ENCODE data around the gene RRP15. TPM values are rescaled to one million over a fixed set of nuclear protein-coding genes. Genes with fewer than 3 reads are reported as not detected.

RRP15 gene
- total RNA-seq, 2 donors from 2014 or later, result 24.9 to 27.3 TPM

DNA sequence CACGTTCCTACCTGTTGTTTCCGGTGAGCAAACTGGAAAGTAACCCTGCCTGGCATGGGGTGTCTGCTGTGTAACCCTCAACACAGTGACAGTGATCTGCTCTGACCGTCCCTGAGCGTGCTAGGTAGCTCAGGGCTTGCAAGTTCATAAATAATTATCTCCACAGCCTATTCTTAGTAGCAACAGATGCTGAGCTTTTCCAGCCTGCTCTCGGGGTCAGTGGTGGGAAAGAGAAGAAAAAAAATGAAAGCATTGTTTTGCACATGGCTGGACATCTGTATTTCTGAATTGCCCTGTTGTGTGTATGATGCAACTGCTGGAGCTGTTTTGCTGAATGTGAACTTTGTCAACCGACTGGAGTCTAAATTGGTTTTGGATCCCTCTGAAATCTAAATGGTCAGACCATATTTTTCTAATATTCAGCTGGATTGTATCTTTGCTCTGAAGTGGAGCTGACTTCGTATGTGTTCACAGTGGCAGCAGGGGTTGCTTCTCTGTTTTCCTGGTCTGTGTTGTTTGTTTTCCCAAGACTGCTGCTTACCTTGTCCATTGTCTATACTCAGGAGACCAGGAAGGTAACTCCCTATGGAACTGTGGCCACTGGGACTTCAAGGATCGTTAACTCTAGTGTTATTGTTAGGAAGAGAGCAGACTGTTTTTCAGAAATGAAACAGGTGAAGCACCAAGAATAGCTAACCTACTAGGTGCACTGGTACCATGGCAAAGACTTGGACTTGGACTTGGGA is 87.0 kb downstream of the RRP15 start:
- Histone ChIP-seq H3K4me3 (ENCODE audit: low read length) (no peak overlapping the region), H3K9ac (ENCODE audit: extremely low read depth, low read length, poor library complexity, severe bottlenecking) (no peak overlapping the region), H3K27ac (ENCODE audit: low read depth, low read length) (peak overlapping the region; percentile 18), H3K9me3 (ENCODE audit: control insufficient read depth, low read length) (no peaks in the 10 kb centered on the region), H3K4me1 (ENCODE audit: control insufficient read depth, insufficient read depth, low read length) (peaks cover 3% of the 10 kb centered on the region), H3K36me3 (ENCODE audit: control insufficient read depth, insufficient read depth, low read length) (no peaks in the 10 kb centered on the region), H3K27me3 (ENCODE audit: control insufficient read depth, insufficient read depth, low read length, poor library complexity, severe bottlenecking) (no peaks in the 10 kb centered on the region)
- TF ChIP-seq, protein P1, sequence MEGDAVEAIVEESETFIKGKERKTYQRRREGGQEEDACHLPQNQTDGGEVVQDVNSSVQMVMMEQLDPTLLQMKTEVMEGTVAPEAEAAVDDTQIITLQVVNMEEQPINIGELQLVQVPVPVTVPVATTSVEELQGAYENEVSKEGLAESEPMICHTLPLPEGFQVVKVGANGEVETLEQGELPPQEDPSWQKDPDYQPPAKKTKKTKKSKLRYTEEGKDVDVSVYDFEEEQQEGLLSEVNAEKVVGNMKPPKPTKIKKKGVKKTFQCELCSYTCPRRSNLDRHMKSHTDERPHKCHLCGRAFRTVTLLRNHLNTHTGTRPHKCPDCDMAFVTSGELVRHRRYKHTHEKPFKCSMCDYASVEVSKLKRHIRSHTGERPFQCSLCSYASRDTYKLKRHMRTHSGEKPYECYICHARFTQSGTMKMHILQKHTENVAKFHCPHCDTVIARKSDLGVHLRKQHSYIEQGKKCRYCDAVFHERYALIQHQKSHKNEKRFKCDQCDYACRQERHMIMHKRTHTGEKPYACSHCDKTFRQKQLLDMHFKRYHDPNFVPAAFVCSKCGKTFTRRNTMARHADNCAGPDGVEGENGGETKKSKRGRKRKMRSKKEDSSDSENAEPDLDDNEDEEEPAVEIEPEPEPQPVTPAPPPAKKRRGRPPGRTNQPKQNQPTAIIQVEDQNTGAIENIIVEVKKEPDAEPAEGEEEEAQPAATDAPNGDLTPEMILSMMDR (conservative IDR thresholded peaks at IDR 0.05), result no peak
- DNase-seq, result no peak
- WGBS, 2 experiments (ENCODE audit: insufficient coverage in 1 of 2, insufficient read length in 1 of 2), result 87 to 93% methylated on average over 5 to 8 of the region's 8 CpGs
- H3K9me3 Mint-ChIP-seq, result no peaks in the 10 kb centered on the region
- no peaks in the 10 kb centered on the region for H3K27me3 Mint-ChIP-seq (ENCODE audit: insufficient read depth)
- no peak overlapping the region for H3K4me3 Mint-ChIP-seq
- no peaks in the 10 kb centered on the region for H3K36me3 Mint-ChIP-seq (ENCODE audit: low read depth)
- H3K27ac Mint-ChIP-seq, result no peak overlapping the region
- H3K4me1 Mint-ChIP-seq, result peaks cover 19% of the 10 kb centered on the region

DNA sequence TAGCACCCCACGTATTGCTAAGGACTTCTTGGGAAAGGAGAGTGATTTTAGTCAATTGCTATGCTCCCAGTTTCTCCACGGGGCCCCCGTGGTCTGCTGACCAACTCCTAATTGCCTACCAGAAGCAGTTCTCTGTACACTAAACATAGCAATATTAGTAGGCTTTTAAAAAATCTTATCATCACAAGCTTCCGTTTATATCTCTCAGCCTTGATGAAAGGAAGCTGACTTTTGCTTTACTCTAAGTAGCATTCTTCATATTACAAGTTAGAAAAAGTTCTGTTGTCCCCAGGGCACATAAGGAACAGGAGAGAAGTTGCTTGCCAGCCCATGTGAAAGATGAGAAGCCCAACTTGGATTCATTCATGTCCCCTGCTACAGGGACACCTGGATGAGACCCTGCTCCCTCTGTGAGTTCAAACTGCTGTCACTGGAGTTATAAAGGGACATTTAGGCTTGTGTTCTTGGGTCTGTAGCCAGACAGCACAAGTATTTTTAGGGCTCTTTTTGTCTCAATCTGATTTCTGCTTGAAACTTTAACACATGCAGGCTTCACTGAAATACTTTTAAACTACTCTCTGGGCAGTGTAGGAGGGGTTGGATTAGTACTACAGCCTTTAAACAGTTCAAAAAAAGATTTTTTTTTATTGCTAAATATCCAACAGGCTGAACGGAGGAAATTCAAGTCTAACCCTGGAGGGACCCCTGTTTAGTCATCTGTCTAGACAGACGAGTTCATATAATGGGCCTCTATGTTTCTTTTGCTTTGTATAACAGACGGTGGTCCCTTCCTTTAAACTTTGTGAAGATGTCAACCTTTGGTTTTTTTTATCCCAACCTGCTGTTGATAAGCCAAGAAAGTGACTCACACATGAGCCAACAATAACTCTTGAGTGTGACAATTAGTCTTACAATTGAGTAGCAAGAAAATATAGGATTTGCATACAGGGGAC is 89.6 kb downstream of the RRP15 start:
- Histone ChIP-seq H3K4me3 (ENCODE audit: low read length) (no peak overlapping the region), H3K9me3 (ENCODE audit: control insufficient read depth, low read length) (no peaks in the 10 kb centered on the region), H3K27me3 (ENCODE audit: control insufficient read depth, insufficient read depth, low read length, poor library complexity, severe bottlenecking) (no peaks in the 10 kb centered on the region), H3K36me3 (ENCODE audit: control insufficient read depth, insufficient read depth, low read length) (no peaks in the 10 kb centered on the region), H3K27ac (ENCODE audit: low read depth, low read length) (peak overlapping the region; percentile 58), H3K9ac (ENCODE audit: extremely low read depth, low read length, poor library complexity, severe bottlenecking) (no peak overlapping the region), H3K4me1 (ENCODE audit: control insufficient read depth, insufficient read depth, low read length) (peaks cover 3% of the 10 kb centered on the region)
- TF ChIP-seq, protein P1 (conservative IDR thresholded peaks at IDR 0.05), result no peak
- H3K4me1 Mint-ChIP-seq, result peaks cover 10% of the 10 kb centered on the region
- H3K27ac Mint-ChIP-seq, result no peak overlapping the region
- no peak for DNase-seq
- H3K4me3 Mint-ChIP-seq, result no peak overlapping the region
- H3K36me3 Mint-ChIP-seq (ENCODE audit: low read depth), result no peaks in the 10 kb centered on the region
- 78 to 85% methylated on average over 6 to 7 of the region's 7 CpGs for WGBS, 2 experiments (ENCODE audit: insufficient coverage in 1 of 2, insufficient read length in 1 of 2)
- H3K27me3 Mint-ChIP-seq (ENCODE audit: insufficient read depth), result no peaks in the 10 kb centered on the region
- H3K9me3 Mint-ChIP-seq, result no peaks in the 10 kb centered on the region

DNA sequence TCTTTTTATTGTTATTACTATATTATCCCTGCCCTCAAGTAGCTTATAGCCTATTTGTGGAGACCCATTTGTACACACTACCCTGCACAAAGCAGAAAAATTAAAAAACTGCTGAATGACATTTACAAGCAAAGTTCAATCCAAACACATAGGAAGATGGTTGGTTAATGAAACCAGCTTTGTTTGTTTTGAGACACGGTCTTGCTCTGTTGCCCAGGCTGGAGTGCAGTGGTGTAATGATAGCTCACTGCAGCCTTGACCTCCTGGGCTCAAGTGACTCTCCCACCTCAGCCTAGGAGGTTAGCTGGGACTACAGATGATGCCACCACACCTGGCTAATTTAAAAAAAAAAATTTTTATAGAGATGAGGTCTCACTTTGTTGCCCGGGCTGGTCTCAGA is 91.6 kb downstream of the RRP15 start:
- no peak overlapping the region for H3K4me3 ChIP-seq (ENCODE audit: low read length)
- H3K27me3 ChIP-seq (ENCODE audit: control insufficient read depth, insufficient read depth, low read length, poor library complexity, severe bottlenecking), result no peaks in the 10 kb centered on the region
- H3K4me1 Mint-ChIP-seq, result peaks cover 10% of the 10 kb centered on the region
- WGBS, 2 experiments (ENCODE audit: insufficient coverage in 1 of 2, insufficient read length in 1 of 2), result 90 to 100% methylated on average over 2 of the region's 2 CpGs
- H3K9me3 ChIP-seq (ENCODE audit: control insufficient read depth, low read length), result no peaks in the 10 kb centered on the region
- H3K36me3 Mint-ChIP-seq (ENCODE audit: low read depth), result no peaks in the 10 kb centered on the region
- H3K27ac Mint-ChIP-seq, result no peak overlapping the region
- no peak overlapping the region for H3K4me3 Mint-ChIP-seq
- H3K9ac ChIP-seq (ENCODE audit: extremely low read depth, low read length, poor library complexity, severe bottlenecking), result no peak overlapping the region
- H3K27me3 Mint-ChIP-seq (ENCODE audit: insufficient read depth), result no peaks in the 10 kb centered on the region
- H3K27ac ChIP-seq (ENCODE audit: low read depth, low read length), result no peak overlapping the region
- H3K9me3 Mint-ChIP-seq, result no peaks in the 10 kb centered on the region
- DNase-seq, result no peak
- peaks cover 3% of the 10 kb centered on the region for H3K4me1 ChIP-seq (ENCODE audit: control insufficient read depth, insufficient read depth, low read length)
- H3K36me3 ChIP-seq (ENCODE audit: control insufficient read depth, insufficient read depth, low read length), result no peaks in the 10 kb centered on the region
- TF ChIP-seq, protein P1 (conservative IDR thresholded peaks at IDR 0.05), result no peak
